ENCODE results near the gene WDR88.

GRCh38 chr19:33156334-33156733 is 24.4 kb downstream of the WDR88 start:
- no peak for TF ChIP-seq CTCF (IDR thresholded peaks at IDR 0.05; ENCODE audit: extremely low read depth in 1 of 2, insufficient read depth in 1 of 2, low read depth in 1 of 2, low read length in 2 of 2)
- no peak for TF ChIP-seq POLR2A (IDR thresholded peaks at IDR 0.05; ENCODE audit: low read depth, low read length)
- no peak for TF ChIP-seq EZH2 (IDR thresholded peaks at IDR 0.05; ENCODE audit: borderline replicate concordance, low read depth, low read length, severe bottlenecking)
